Neural progenitor cell (in vitro differentiated cells): ENCODE data around the gene CKS1B. TPM values are rescaled to one million over a fixed set of nuclear protein-coding genes. Genes with fewer than 3 reads are reported as not detected.

Source experiments
- DNase-seq: peaks from one replicate; pipeline ENCODE4 v3.0.0-alpha.2; 2016; ENCODE audit warnings: low spot score
- H2AFZ ChIP-seq: fragments of 200-600 bp; sonication (generic); replicated peaks from 2 replicates; pipeline ENCODE4 v1.6.1; 2016; ENCODE audit warnings: antibody characterized with exemption
- H3F3A ChIP-seq: fragments of 200-600 bp; sonication (generic); 2 replicates; pipeline ENCODE4 v1.6.1; 2016; ENCODE audit warnings: antibody characterized with exemption, low read depth
- H3K27ac ChIP-seq: fragments of 200-600 bp; sonication (generic); 2 replicates; pipeline ENCODE4 v1.5.1; 2016; ENCODE audit warnings: mild to moderate bottlenecking
- H3K27me3 ChIP-seq: fragments of 200-600 bp; sonication (generic); 2 replicates; pipeline ENCODE4 v1.6.1; 2016; ENCODE audit warnings: mild to moderate bottlenecking, moderate library complexity
- H3K36me3 ChIP-seq: fragments of 200-600 bp; sonication (generic); 2 replicates; pipeline ENCODE4 v1.5.1; 2016
- H3K4me1 ChIP-seq: fragments of 200-600 bp; sonication (generic); 2 replicates; pipeline ENCODE4 v1.6.1; 2016; ENCODE audit warnings: mixed run types
- H3K4me2 ChIP-seq: fragments of 200-600 bp; sonication (generic); 2 replicates; pipeline ENCODE4 v1.6.1; 2016
- H3K4me3 ChIP-seq: fragments of 200-600 bp; sonication (generic); 2 replicates; pipeline ENCODE4 v1.5.1; 2016
- H3K79me2 ChIP-seq: fragments of 200-600 bp; sonication (generic); 2 replicates; pipeline ENCODE4 v1.6.1; 2016; ENCODE audit warnings: low read depth
- H3K9ac ChIP-seq: fragments of 200-600 bp; sonication (generic); 2 replicates; pipeline ENCODE4 v1.6.1; 2016
- H3K9me3 ChIP-seq: fragments of 200-600 bp; sonication (generic); 2 replicates; pipeline ENCODE4 v1.5.1; 2016; ENCODE audit warnings: low read depth
- H4K20me1 ChIP-seq: fragments of 200-600 bp; sonication (generic); 2 replicates; pipeline ENCODE4 v1.6.1; 2016; ENCODE audit warnings: low read depth
- H3K27ac Mint-ChIP-seq: 3 replicates; pipeline ENCODE4 v1.8.0; 2021; ENCODE audit warnings: mixed read lengths
- H3K27me3 Mint-ChIP-seq: 2 replicates; pipeline ENCODE4 v1.8.0; 2022; ENCODE audit warnings: low read depth, mild to moderate bottlenecking, inconsistent platforms, moderate library complexity, mixed read lengths; ENCODE audit not compliant: insufficient read depth
- H3K36me3 Mint-ChIP-seq: 3 replicates; pipeline ENCODE4 v1.8.0; 2021; ENCODE audit warnings: mixed read lengths
- H3K4me1 Mint-ChIP-seq: 3 replicates; pipeline ENCODE4 v1.8.0; 2021; ENCODE audit warnings: mixed read lengths
- H3K4me3 Mint-ChIP-seq: 3 replicates; pipeline ENCODE4 v1.8.0; 2021; ENCODE audit warnings: mild to moderate bottlenecking, moderate library complexity, mixed read lengths
- H3K9me3 Mint-ChIP-seq: 3 replicates; pipeline ENCODE4 v1.8.0; 2020; ENCODE audit warnings: mixed read lengths
- EZH2 ChIP-seq: fragments of 200-600 bp; sonication (generic); IDR thresholded peaks from 2 replicates; pipeline ENCODE4 v1.6.1; 2017; ENCODE audit warnings: antibody characterized with exemption, mild to moderate bottlenecking, moderate library complexity
- EZH2phosphoT487 ChIP-seq: fragments of 200-600 bp; sonication (generic); IDR thresholded peaks from 2 replicates; pipeline ENCODE4 v1.6.1; 2017; ENCODE audit warnings: antibody characterized with exemption
- total RNA-seq: library from RNA; depleted of rRNA; stranded (reverse); fragments of >200 nt; gene quantifications from 2 replicates; pipeline ENCODE4 v1.2.3, GENCODE V29; 2015; ENCODE audit warnings: low replicate concordance
- TF ChIP-seq, protein P1 (sequence below): fragments of 200-600 bp; sonication (generic); IDR thresholded peaks from 2 replicates; pipeline ENCODE4 v1.5.1; 2017; ENCODE audit warnings: antibody characterized with exemption, mild to moderate bottlenecking

The CKS1B gene
- total RNA-seq, 1 donor from 2014 or later = 297 TPM

DNA sequence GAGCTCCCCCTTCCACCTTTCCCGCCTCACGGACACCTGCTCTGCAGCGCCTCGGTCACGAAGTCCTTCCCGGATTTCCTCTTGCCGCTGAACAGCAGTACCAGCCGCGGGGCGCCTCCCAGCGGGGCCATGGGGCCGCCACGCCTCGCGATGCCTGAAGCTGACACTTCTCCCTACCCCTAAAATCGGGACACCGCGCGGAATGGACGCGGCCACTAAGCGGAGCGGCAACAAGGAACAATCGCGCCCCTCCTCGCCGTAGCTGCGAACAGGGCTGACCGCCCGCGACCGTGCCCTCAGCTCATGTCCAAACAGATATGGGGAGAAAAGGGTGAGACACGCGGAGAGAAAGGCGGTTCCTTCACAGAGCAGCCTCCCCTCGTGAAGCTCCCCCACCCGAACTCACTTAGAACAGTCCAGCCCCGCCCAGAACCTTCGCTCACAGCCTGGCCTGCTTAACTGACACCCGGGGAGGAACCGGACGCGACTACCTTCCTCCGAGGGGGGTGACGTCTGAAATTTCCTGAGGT lies 37.9 kb upstream of the CKS1B start, which contains the start of gene PMVK:
PMVK (minus strand) TSS at position 165 of the 530 bp plus-strand sequence; CDS start at position 131, 34 bp downstream.
- H3K9me3 Mint-ChIP-seq = no peaks in the 10 kb centered on the region
- peak within 1 kb of the TSS; percentile 81 for H3K4me2 ChIP-seq
- H3K4me3 ChIP-seq = peak within 1 kb of the TSS; percentile 62
- no peaks in the 10 kb centered on the region for H3K36me3 Mint-ChIP-seq
- H3K79me2 ChIP-seq = peaks cover 10% of the 10 kb centered on the region
- peak within 1 kb of the TSS; percentile 100 for H3K27ac Mint-ChIP-seq
- no peaks in the 10 kb centered on the region for H4K20me1 ChIP-seq
- peaks cover 25% of the 10 kb centered on the region for H3K4me1 ChIP-seq
- H3K27me3 ChIP-seq = no peaks in the 10 kb centered on the region
- peaks cover 52% of the 10 kb centered on the region for H3K4me1 Mint-ChIP-seq
- H3K27me3 Mint-ChIP-seq = peaks cover 15% of the 10 kb centered on the region
- H2AFZ ChIP-seq = peak within 1 kb of the TSS; percentile 88
- peak within 1 kb of the TSS; percentile 94 for H3K4me3 Mint-ChIP-seq
- peak; percentile 96 for DNase-seq
- H3K36me3 ChIP-seq = no peaks in the 10 kb centered on the region
- H3F3A ChIP-seq = peaks cover 18% of the 10 kb centered on the region
- H3K27ac ChIP-seq = peak within 1 kb of the TSS; percentile 97
- TF ChIP-seq EZH2 = no peak
- TF ChIP-seq, protein P1, sequence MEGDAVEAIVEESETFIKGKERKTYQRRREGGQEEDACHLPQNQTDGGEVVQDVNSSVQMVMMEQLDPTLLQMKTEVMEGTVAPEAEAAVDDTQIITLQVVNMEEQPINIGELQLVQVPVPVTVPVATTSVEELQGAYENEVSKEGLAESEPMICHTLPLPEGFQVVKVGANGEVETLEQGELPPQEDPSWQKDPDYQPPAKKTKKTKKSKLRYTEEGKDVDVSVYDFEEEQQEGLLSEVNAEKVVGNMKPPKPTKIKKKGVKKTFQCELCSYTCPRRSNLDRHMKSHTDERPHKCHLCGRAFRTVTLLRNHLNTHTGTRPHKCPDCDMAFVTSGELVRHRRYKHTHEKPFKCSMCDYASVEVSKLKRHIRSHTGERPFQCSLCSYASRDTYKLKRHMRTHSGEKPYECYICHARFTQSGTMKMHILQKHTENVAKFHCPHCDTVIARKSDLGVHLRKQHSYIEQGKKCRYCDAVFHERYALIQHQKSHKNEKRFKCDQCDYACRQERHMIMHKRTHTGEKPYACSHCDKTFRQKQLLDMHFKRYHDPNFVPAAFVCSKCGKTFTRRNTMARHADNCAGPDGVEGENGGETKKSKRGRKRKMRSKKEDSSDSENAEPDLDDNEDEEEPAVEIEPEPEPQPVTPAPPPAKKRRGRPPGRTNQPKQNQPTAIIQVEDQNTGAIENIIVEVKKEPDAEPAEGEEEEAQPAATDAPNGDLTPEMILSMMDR = peak; percentile 26
- no peaks in the 10 kb centered on the region for H3K9me3 ChIP-seq
- H3K9ac ChIP-seq = peak within 1 kb of the TSS; percentile 96

DNA sequence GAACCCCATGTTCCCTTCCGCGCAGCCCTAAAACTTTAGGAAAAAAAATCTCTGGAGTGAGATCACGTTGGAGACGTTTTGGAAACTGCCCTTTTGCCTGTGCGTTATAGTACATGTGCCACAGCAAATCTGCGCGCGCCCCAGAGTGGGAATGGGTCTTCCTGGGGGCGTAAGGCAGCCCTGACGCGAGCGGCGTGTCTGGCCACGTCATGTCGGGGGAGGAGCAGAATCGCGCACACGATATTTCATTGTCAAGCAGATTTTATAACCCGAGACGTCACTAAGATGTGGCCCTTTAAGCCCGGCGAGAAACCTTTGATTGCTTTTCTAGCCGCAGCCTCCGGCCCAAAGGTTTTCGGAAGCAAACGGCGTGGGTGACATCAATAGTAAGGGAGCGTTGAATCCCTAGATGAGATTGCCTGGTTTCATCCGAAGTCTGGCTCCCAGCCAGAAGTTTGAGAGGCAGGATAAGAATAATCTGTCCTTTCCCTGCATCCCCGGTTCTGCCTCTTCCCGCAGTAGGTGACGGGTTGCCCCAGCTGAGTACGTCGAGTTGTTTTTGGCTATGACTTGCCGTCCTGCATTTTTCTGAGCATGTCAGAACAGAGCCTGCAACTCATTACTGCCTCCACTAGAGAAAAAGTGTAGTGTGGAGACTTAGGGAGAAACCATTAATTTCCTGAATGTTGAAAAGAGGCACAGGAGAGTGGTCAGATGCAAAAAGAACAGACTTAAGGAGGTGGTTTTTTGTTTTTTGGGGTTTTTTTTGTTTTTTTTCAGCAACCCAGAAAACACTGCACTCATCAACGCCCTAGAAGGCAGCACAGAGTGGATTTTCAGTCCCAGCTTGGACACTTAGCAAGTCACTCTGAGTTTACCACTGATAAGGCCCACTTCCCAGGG lies 37.1 kb upstream of the CKS1B start:
- no peaks in the 10 kb centered on the region for H3K9me3 ChIP-seq
- Mint-ChIP-seq H3K4me3 (peak overlapping the region; percentile 94), H3K36me3 (no peaks in the 10 kb centered on the region), H3K9me3 (no peaks in the 10 kb centered on the region), H3K27me3 (peaks cover 15% of the 10 kb centered on the region), H3K27ac (peak overlapping the region; percentile 100), H3K4me1 (peaks cover 56% of the 10 kb centered on the region)
- peak overlapping the region; percentile 97 for H3K27ac ChIP-seq
- peak; percentile 88 for DNase-seq
- H3K27me3 ChIP-seq = no peaks in the 10 kb centered on the region
- peaks cover 23% of the 10 kb centered on the region for H3F3A ChIP-seq
- peak overlapping the region; percentile 96 for H3K9ac ChIP-seq
- peak overlapping the region; percentile 81 for H3K4me2 ChIP-seq
- H2AFZ ChIP-seq = peak overlapping the region; percentile 88
- peaks cover 10% of the 10 kb centered on the region for H3K79me2 ChIP-seq
- no peaks in the 10 kb centered on the region for H3K36me3 ChIP-seq
- H4K20me1 ChIP-seq = no peaks in the 10 kb centered on the region
- peaks cover 26% of the 10 kb centered on the region for H3K4me1 ChIP-seq
- H3K4me3 ChIP-seq = peak overlapping the region; percentile 62
- TF ChIP-seq, protein P1 = peak; percentile 21
- TF ChIP-seq EZH2 (no peak), EZH2phosphoT487 (no peak)

DNA sequence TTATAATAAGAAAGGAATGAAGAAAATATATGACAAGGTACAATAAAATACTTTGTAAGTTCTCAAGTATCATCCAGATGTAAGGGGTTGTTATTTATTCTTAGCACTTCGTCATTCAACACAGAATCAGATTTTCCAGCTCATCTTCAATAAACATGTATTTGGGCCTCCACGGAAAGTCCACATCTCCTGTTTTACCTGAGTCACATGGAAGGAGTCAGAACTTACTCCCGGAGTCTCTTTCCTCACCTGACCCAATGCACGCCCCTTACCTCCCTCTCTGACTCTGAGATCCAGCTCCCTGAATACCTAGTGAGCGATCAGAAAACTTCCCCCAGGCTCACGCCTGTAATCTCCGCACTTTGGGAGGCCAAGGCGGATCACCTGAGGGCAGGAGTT lies 36.5 kb upstream of the CKS1B start:
- peaks cover 56% of the 10 kb centered on the region for H3K4me1 Mint-ChIP-seq
- Histone ChIP-seq H3K27ac (no peak overlapping the region), H3K79me2 (peaks cover 10% of the 10 kb centered on the region), H3K4me1 (peaks cover 26% of the 10 kb centered on the region), H3K27me3 (no peaks in the 10 kb centered on the region), H4K20me1 (no peaks in the 10 kb centered on the region), H3K36me3 (no peaks in the 10 kb centered on the region), H3F3A (peaks cover 25% of the 10 kb centered on the region), H3K4me3 (no peak overlapping the region), H2AFZ (no peak overlapping the region), H3K9ac (no peak overlapping the region), H3K4me2 (peak overlapping the region; percentile 81), H3K9me3 (no peaks in the 10 kb centered on the region)
- H3K27me3 Mint-ChIP-seq = peaks cover 15% of the 10 kb centered on the region
- peak overlapping the region; percentile 100 for H3K27ac Mint-ChIP-seq
- DNase-seq = no peak
- no peak for TF ChIP-seq EZH2
- no peak for TF ChIP-seq EZH2phosphoT487
- TF ChIP-seq, protein P1 = no peak
- no peaks in the 10 kb centered on the region for H3K9me3 Mint-ChIP-seq
- no peaks in the 10 kb centered on the region for H3K36me3 Mint-ChIP-seq
- H3K4me3 Mint-ChIP-seq = peak overlapping the region; percentile 94
